GM21447 (cell line): ENCODE measurements around the gene SFSWAP.
"Not testable (repeated sequence)": the region's sequence is repeated elsewhere in the genome, so short reads cannot be mapped to it uniquely, and the experiment has no call there.

ENCODE experiments used
- ATAC-seq: cut with Tn5 transposase; IDR thresholded peaks from one replicate; pipeline ENCODE4 v1.9.1; 2021; ENCODE audit not compliant: unreplicated experiment

The SFSWAP gene

DNA sequence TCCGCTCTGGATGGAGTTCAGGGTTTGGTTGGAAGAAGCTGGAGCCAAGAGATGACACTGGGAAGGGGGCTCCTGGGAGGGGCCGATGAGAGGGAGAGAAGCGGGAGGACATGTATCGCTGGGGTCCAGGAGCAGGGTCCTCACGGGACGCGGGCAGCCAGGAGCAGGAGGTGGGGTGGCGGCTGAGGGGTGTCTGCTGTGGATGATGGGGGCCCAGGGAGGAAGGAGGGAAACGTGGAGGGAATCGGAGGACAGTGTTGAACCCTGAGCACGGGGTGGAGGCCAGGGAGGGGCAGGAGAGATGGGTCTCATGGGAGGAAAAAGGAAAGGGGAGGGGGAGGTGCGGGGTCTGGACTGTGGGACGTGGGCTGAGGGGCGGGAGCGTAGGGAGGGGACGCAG, 31.7 kb upstream of the SFSWAP start:
- not testable (repeated sequence) for ATAC-seq

DNA sequence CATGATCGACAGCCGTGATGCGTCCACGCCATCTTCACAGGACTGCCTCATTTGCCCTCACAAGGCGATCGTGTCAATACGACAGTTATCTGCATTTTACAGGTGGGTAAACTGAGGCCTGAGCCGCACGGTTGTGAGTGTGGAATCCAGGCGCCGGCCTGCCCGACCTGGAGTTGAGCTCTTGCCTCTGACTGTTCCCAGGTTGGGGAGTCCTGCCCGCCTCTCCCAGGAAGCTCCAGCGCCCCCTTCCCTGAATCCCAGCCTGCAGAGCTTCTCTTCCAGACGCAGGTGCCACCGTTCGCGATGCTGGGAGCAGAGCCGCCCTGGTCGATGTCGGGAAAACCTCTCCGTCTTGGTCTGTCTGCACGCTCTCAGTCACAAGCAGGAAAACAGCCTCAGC, 31.1 kb upstream of the SFSWAP start:
- not testable (repeated sequence) for ATAC-seq

DNA sequence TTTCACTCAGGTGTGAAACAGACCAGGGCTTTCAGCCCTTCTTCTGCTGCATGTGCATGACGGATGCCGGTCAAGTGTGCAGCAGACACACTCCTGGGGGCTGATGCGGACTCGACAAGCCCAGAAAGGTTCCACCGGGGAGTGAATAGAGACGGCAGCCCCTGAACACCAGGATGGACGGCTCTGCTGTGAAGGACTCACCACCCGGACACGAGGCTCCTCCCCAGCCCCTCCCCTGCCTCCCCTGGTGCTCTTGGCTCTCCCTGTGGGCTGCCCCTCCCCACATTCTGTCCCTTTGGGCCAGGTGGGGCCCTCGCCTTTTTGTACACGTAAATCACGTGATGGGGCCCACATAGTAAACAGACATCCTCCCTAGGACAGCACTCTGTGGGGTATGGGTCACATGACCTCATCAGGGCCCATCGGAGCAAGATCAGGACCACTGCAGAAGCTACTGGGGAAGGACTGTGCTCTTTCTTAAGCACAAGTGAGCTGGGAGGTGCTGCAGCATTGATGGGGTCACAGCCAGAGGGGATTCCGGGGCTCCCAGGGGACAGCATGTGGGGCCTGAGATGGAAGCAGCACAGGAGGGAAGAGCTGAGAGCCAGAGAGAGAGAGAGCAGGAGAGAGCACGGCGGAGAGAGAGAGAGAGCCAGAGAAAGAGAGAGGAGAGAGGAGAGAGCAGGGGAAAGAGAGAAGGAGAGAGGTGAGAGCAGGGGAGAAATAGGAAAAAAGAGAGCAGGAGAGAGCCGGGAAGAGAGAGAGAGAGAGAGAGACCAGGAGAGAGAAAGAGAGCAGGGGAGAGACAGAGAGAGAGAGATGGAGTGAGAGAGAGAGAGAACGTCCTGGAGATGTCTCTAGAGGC, 30.3 kb upstream of the SFSWAP start:
- ATAC-seq: not testable (repeated sequence)

DNA sequence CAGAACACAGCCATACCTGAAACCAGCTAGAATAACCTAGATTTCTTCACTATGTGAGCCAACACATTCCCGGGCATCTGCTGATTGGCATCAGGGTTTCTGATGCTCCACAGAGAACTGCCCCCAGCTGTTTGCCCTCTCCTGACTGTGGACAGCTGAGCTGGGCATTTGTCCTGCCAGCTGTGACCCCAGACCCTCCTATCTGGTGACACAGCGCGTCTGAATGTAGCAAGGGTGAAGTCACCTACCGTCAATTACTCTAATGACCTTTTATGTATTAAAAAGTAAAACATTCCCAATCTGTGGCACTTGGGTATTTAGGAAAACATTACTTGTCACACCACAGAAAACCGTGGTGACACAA, 29.7 kb upstream of the SFSWAP start:
- no peak for ATAC-seq

DNA sequence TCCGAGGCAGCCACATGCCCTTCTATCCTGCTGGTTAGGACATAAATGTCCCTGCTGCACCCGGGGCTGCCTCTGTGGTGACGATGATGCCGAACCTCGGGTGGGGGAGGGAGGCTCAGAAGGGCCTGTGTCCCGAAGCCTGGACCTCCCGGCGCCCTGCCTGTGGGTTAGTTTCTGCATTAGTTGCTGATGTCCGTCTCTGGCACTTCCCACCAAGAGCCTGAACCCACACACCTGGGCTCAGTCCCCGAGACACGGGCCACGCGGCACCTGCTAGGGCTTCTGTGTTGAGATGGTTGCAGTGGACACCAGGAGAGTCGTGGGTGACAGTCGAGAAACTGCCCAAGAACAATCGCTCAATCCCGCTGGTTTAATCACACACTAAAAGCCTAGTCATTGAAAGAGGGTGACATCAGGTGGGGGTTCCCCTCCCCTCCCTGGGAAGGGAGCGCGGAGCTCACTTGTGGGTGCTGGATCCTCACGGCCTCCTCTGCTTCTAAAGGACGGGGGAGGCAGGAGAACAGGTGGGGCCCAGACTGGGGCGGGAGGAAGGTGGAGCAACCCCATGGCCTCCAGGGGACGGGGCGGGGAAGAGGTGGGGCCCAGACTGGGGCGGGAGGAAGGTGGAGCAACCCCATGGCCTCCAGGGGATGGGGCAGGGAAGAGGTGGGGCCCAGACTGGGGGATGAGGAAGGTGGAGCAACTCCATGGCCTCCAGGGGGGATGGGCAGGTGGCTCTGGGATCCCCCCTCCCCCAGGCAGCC, 29.0 kb upstream of the SFSWAP start:
- peak; percentile 100 for ATAC-seq

DNA sequence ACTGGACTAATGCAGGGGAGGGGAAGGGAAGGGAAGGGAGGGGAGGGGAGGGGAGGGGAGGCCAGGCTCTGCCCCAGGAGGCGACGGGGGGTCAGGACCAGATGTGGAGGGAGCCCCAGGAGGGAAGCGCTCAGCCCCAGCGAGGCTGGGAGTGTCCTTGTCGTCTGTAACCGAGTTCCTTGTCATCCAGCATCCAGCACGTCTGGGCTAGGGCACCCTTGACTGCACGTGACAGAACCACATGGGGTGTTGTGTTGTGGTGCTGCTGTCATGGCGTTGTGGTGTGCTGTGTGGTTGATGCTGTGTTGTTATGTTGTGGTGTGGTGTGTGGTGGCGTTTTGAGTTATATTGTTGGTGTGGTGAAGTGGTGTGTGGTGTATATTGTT, 28.4 kb upstream of the SFSWAP start:
- no peak for ATAC-seq

DNA sequence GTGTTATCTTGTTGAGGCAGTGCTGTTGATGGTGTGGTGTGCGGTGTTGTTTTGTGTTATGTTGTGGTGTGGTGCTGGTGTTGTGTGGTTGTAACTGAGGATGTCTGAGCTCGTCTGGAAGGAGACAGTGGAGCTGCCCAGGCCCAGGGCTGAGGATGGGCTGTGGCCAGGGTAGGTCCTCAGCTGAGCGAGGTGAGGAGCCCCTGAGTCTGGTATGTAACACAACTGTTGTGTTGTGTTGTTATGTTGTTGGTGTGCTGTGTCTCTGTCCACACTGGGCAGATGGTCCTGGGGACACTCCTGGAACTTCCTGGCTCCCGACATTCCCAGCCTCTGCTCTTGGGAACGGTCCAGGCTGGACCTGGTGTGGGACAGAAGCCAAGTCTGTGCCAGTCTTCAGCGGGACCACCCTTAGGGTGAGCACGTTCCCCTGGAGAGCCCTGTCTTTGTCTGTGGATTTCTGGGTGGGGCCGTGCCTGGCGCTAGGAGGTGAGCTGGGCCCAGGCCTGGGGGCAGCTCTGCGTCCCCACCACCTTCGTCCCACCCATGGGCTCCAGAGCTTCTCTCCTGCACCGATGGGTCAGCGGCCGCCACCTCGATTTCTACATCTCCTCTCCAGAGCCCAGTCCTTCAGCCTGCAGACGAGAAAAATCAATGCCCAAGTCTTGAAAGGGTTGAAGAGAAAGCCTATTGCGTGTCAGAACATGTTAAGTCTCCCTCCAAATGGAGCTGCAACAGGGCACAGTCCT, 27.4 kb upstream of the SFSWAP start:
- ATAC-seq: no peak

DNA sequence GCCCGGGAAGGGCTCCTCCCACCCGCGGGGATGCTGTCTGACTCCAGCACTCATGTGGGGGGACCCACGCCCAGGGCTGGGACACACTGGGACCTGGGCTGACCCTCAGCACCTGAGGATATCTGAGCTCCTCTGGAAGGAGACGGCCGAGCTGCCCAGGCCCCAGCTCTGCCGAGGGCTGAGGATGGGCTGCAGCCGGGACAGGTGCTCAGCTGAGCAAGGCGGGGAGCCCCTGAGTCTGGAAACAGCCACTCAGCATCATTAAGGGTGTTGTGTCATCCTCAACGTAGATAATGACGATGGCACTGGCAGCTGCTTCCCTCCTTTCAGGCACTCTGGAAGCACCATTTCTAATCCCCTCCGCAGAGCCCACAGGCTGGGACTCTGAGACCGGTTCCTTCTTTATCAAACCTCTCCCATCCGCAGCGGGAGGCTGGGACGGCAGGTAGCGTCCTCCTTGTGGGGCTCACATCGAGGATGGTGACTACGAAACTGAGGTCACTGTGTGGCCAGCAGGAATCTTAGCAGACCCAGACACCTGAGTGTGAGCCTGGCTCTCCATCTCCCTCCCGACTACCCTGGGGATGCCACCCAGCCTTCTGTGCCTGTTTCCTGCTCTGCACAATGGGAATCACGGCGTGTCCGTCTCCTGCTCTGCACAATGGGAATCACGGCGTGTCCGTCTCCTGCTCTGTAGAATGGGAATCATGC, 26.7 kb upstream of the SFSWAP start:
- no peak for ATAC-seq

DNA sequence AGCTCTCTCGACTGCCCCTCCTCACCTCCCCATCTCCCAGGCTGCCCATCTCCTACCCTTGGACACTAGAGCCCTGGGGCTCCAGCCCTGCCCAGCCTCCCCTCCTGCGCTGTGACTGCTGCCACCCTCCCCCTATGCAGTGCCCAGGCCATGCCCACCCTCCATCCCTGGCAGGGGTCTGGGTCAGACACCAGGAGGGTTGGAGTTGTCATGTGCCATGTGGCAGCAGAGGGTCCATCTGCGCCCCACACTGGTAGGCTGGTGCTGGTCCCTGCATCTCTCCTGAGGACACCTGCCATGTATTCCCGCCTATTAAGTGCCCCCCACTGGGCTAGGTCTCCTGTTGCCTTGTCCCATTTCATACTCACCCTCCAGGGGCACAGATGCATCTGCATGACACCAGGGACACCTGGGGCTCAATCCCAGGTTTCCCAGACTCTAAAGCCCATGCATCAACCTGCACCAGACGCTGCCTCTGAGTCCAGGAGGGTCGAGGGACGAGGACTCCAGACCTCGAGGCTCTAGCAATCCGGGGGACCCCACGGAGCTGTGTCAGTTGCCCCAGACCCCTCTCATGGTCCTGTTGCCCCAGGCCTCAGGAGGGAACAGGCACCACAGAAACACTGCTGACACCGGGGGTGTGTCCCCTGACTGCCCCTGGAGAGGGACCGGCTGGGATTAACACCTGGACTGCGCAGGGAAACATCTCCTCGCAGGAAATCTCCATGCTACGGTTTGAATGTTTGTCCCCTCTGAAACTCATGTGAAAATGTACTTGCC, 23.4 kb upstream of the SFSWAP start:
- ATAC-seq: no peak

DNA sequence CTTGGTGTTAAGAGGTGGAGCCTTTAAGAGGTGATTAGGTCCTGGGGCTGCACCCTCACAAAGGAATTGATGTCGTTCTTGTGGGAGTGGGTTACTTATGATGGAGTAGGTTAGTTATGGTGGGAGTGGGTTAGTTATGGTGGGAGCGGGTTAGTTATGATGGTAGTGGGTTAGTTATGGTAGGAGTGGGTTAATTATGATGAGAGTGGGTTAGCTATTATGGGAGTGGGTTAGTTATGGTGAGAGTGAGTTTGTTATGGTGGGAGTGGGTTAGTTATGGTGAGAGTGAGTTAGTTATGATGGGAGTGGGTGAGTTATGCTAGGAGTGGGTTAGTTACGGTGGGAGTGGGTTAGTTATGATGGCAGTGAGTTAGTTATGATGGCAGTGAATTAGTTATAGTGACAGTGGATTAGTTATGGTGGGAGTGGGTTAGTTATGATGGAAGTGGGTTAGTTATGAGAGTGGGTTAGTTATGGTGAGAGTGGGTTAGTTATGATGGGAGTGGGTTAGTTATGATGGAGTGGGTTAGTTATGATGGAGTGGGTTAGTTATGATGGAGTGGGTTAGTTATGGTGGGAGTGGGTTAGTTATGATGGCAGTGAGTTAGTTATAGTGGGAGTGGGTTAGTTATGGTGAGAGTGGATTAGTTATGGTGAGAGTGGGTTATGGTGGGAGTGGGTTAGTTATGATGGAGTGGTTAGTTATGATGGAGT, 22.6 kb upstream of the SFSWAP start:
- ATAC-seq: no peak

DNA sequence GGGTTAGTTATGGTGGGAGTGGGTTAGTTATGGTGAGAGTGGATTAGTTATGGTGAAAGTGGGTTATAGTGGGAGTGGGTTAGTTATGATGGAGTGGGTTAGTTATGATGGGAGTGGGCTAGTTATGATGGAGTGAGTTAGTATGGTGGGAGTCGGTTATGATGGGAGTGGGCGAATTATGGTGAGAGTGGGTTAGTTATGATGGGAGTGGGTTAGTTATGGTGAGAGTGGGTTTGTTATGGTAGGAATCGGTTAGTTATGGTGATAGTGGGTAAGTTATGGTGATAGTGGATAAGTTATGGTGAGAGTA, 22.1 kb upstream of the SFSWAP start:
- no peak for ATAC-seq

DNA sequence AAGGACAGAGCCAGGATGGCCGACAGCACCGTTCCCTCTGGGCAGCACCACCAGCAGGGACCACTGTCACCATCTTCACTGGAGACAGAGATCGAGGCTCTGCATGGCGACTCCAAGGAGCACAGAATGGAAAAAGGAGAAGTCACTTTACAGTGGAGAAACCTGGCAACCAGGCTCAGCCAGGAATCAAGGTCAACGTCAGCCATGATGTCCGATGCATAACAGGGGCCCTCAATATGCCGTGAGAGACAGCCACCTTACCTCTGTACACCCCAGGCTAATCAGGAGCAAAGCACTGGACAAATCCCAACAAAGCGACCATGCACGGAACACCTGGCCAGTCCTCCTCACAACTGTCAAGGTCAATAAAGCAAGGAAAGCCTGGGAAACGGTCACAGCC, 20.6 kb upstream of the SFSWAP start:
- no peak for ATAC-seq

DNA sequence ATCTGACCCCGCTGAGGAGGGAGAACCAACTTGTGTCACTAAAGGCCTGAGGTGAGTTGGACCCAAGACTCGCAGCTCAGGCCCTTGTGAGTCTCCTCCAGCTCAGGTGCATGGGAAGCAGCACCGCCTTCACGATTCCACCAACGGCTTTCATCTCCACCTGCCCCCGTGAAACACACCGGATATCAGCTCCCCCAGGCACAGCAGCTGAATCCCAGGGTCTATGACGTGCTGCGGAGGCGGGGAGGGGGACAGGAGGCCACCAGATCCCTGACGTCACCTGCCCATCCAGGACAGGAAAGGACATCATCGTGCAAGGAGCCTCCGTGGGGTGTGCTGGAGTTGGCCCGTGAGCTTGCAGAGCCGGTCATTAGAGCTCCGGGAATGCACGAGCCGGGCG, 18.5 kb upstream of the SFSWAP start:
- ATAC-seq: no peak

DNA sequence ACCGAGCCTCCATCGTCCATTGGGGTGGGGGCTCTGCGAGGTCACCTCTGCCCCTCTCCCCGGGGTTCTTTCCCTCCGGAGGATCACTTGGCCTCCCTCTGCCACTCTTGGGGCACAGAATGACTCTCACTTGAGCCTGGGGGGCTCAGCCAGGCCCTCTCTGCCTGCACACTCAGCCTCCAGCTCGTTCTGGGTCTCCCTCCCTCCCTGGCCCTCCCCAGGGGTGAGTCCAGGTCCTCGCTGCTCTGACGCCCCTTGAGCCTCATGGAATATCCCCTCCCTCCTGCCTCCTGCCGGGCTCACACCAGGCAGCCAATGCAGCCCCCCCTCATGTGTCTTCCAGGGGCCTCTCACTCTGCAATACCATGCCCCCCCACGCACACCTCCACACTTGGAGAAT, 17.7 kb upstream of the SFSWAP start:
- no peak for ATAC-seq

DNA sequence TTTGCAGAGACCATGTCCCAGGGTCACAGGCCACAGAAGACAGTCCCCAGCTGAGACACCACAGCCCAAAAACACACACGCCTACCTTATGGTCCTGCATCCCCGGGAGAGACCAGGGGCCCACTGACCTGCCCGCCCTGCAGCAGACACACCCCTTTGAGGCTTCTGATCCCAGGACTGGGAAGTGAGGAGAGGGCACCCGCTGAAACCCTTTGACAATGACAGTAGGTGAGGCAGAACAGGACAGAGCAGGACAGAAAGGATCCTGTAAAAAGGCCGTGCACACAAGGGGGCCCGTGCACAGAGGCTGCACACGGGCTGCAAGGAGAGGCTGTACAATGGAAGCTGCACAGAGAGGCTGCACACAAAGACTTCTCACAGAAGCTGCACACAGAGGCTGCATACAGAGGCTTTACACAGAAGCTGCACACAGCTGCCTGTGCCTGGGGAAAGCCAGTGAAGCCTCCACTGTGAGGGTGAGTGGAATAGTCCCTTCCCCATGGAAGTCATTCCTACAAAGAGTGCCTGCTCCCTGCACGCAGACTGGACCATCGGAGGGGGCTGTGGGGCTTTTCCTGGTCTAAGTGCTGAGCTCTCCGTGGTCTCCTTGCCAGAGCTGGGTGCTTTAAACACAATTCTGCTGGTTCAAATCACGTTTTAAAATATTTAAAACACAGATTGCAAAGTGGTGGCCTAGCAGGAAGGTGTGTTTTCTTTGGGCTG, 16.6 kb upstream of the SFSWAP start:
- no peak for ATAC-seq

DNA sequence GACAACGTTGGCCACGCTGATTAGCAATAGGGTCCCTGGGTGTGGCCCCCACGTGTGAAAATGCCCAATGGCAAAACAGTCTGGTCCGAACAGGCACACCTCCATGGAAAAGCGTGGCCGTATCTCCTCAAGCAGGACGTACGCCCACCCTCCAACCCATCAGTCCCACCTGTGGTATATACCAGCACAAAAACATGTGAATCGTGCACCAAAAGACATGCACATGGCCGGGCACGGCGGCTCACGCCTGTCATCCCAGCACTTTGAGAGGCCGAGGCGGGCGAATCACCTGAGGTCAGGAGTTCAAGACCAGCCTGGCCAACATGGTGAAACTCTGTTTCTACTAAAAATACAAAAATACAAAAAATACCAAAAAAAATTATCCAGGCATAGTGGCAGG, 14.9 kb upstream of the SFSWAP start:
- no peak for ATAC-seq

DNA sequence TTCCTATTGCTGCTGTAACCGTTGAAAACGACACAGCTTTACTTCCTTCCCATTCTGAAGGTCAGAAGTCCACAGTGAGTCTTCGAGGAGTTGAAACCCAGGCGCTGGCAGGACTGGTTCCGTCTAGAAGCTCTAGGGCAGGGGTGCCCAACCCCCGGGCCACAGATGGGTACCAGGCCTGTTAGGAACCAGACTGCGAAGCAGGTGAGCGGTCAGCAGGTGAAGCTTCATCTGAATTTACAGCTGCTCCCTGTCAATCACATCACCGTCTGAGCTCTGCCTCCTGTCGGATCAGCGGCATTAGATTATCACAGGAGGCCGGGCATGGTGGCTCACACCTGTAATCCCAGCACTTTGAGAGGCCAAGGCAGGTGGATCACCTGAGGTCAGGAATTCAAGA, 12.6 kb upstream of the SFSWAP start:
- ATAC-seq: no peak

DNA sequence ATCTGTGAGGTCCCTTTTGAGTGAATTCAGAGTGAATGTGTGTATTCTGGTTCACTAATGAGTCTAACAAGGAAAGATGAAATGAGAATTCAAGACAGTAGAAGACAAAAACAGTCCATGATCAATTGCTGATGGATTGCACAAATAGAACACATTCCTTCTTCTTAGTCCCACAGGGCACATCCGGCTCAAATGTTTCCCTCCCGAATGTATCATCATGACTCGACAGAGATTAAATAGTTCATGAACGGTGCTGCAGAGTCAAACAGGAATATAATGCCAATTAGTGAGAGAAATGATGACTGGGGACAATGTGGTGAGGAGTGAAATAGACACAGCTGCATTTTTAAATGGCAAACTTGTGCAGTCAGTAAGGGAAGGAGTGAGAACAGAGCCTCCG, 11.5 kb upstream of the SFSWAP start:
- no peak for ATAC-seq

DNA sequence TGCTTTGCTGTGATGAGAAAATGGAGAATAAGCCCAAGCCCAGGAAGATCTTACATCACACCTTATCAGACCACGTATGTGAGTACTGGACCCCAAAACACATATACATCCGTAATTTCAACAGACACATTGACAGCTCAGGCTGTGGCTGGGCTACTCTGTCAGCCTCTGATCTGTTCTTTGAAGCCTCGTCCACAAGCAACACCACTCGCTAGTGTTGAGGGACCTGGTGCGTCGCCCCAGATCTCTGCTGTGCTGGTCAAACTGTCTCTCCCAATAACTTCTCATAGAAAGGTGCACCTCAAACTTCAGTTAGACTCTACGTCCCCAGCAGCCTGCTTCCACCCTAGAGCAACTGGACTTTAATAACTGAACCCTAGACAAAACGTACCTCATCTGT, 10.6 kb upstream of the SFSWAP start:
- ATAC-seq: no peak
